ENCODE data around the gene OR4N2.
"Not testable (repeated sequence)": the region's sequence is repeated elsewhere in the genome, so short reads cannot be mapped to it uniquely, and the experiment has no call there.

The OR4N2 gene

GRCh38 chr14:19813171-19813920, 9.8 kb downstream of the OR4N2 start:
- H3K27ac Mint-ChIP-seq; H3K4me1 Mint-ChIP-seq (ENCODE audit: low read depth); H3K36me3 Mint-ChIP-seq (ENCODE audit: low read depth); intact Hi-C loops (cut with micrococcal nuclease); H3K27me3 Mint-ChIP-seq; H3K4me3 Mint-ChIP-seq; H3K9me3 Mint-ChIP-seq: not testable (repeated sequence)

DNA sequence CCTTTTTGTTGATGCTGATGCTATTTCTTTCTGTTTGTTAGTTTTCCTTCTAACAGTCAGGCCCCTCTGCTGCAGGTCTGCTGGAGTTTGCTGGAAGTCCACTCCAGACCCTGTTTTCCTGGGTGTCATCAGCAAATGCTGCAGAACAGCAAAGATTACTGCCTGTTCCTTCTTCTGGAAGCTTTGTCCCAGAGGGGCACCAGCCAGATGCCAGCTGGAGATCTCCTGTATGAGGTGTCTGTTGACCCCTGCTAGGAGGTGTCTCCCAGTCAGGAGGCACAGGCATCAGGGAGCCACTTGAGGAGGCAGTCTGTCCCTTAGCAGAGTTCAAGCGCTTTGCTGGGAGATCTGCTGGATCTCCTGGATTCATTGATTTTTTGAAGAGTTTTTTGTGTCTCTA, 16.3 kb downstream of the OR4N2 start:
- H3K4me3 Mint-ChIP-seq; H3K36me3 Mint-ChIP-seq (ENCODE audit: low read depth); H3K4me1 Mint-ChIP-seq (ENCODE audit: low read depth); H3K27ac Mint-ChIP-seq; H3K27me3 Mint-ChIP-seq; intact Hi-C loops (cut with micrococcal nuclease): not testable (repeated sequence)
- peaks cover 26% of the 10 kb centered on the region for H3K9me3 Mint-ChIP-seq

- H3K9me3 Mint-ChIP-seq, result peaks cover 26% of the 10 kb centered on the region
- H3K4me3 Mint-ChIP-seq; H3K4me1 Mint-ChIP-seq (ENCODE audit: low read depth); H3K27me3 Mint-ChIP-seq; H3K27ac Mint-ChIP-seq; H3K36me3 Mint-ChIP-seq (ENCODE audit: low read depth); intact Hi-C loops (cut with micrococcal nuclease): not testable (repeated sequence)
These were observed 17.4 kb downstream of the OR4N2 start for GRCh38 chr14:19821016-19821415.

- Mint-ChIP-seq H3K9me3 (peaks cover 26% of the 10 kb centered on the region), H3K4me3 (no peak overlapping the region), H3K4me1 (ENCODE audit: low read depth) (no peaks in the 10 kb centered on the region), H3K27ac (no peak overlapping the region), H3K36me3 (ENCODE audit: low read depth) (no peaks in the 10 kb centered on the region), H3K27me3 (no peaks in the 10 kb centered on the region)
- intact Hi-C loops (cut with micrococcal nuclease), result no loop called here
These were observed 19.6 kb downstream of the OR4N2 start for GRCh38 chr14:19823178-19823577.

GRCh38 chr14:19823765-19824164, 20.2 kb downstream of the OR4N2 start:
- intact Hi-C loops (cut with micrococcal nuclease), result no loop called here

GRCh38 chr14:19827626-19828244, 24.2 kb downstream of the OR4N2 start:
- H3K4me3 Mint-ChIP-seq; H3K27ac Mint-ChIP-seq; H3K27me3 Mint-ChIP-seq; H3K4me1 Mint-ChIP-seq (ENCODE audit: low read depth); H3K36me3 Mint-ChIP-seq (ENCODE audit: low read depth); H3K9me3 Mint-ChIP-seq; intact Hi-C loops (cut with micrococcal nuclease): not testable (repeated sequence)

More at GRCh38 chr14:19823765-19824164, 20.2 kb downstream of the OR4N2 start:
- Mint-ChIP-seq H3K9me3 (peaks cover 26% of the 10 kb centered on the region), H3K27me3 (no peaks in the 10 kb centered on the region), H3K4me1 (ENCODE audit: low read depth) (no peaks in the 10 kb centered on the region), H3K4me3 (no peak overlapping the region), H3K27ac (no peak overlapping the region), H3K36me3 (ENCODE audit: low read depth) (no peaks in the 10 kb centered on the region)

DNA sequence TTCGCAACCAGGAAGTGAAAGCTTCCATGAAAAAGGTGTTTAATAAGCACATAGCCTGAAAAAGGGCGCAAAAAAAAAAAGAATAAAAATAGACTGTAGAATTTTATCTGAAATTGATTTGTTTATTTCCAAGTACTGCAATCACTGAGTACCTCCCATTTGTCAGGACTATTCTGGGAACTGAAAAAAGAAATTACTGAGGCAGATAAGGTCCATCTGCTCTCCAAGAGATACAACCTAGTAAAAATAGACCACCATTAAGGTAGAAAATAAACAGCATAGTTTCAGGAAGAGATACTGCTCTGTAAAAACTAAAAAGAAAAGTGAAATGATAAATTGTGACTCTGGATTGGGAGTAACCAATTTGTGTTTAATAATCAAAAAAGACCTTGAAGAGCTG, 24.7 kb downstream of the OR4N2 start:
- Mint-ChIP-seq H3K9me3 (no peaks in the 10 kb centered on the region), H3K27ac (no peak overlapping the region), H3K4me3 (no peak overlapping the region), H3K4me1 (ENCODE audit: low read depth) (no peaks in the 10 kb centered on the region), H3K27me3 (no peaks in the 10 kb centered on the region), H3K36me3 (ENCODE audit: low read depth) (no peaks in the 10 kb centered on the region)
- intact Hi-C loops (cut with micrococcal nuclease), result no loop called here

DNA sequence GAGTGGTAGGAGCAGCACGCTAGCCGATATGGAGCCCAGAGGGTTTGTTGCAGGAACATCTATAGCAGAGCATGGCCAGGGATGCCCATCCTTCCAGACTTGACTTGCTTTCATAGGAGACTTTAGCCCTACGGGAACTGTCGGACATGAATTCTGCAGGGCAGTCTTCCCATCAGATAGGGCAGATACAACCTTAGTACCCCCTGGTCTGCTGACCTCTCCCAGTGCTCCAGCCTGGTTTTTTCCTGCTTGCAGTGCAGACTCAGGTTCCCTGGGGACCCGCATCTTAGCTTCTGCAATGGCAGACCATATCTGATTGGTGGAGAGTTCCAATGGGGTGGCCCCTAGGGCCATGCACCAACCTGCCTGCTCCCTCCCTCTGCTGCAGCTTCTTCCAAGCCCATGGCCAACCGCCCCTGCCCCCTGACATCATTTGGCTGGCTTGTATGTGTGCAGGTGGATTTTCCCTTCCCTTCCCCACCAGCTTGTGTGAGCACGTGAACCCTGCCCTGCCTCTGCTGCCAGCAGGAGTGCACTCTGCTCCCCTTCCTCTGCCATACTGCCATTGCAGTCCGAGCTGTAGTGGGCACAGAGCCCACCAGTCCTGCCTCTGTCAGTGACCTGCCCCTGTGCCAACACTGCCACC, 30.8 kb downstream of the OR4N2 start:
- H3K36me3 Mint-ChIP-seq (ENCODE audit: low read depth); intact Hi-C loops (cut with micrococcal nuclease); H3K27ac Mint-ChIP-seq; H3K4me3 Mint-ChIP-seq; H3K4me1 Mint-ChIP-seq (ENCODE audit: low read depth); H3K27me3 Mint-ChIP-seq; H3K9me3 Mint-ChIP-seq: not testable (repeated sequence)

GRCh38 chr14:19838433-19838832, 34.9 kb downstream of the OR4N2 start:
- H3K36me3 Mint-ChIP-seq (ENCODE audit: low read depth), result no peaks in the 10 kb centered on the region
- H3K27ac Mint-ChIP-seq, result no peak overlapping the region
- H3K4me3 Mint-ChIP-seq, result no peak overlapping the region
- intact Hi-C loops (cut with micrococcal nuclease), result no loop called here
- no peaks in the 10 kb centered on the region for H3K27me3 Mint-ChIP-seq
- H3K9me3 Mint-ChIP-seq, result no peaks in the 10 kb centered on the region
- no peaks in the 10 kb centered on the region for H3K4me1 Mint-ChIP-seq (ENCODE audit: low read depth)

GRCh38 chr14:19851365-19851764, 47.8 kb downstream of the OR4N2 start:
- Mint-ChIP-seq H3K4me1 (ENCODE audit: low read depth) (no peaks in the 10 kb centered on the region), H3K27me3 (no peaks in the 10 kb centered on the region), H3K36me3 (ENCODE audit: low read depth) (no peaks in the 10 kb centered on the region), H3K27ac (no peak overlapping the region), H3K9me3 (no peaks in the 10 kb centered on the region), H3K4me3 (no peak overlapping the region)
- intact Hi-C loops (cut with micrococcal nuclease), result no loop called here

DNA sequence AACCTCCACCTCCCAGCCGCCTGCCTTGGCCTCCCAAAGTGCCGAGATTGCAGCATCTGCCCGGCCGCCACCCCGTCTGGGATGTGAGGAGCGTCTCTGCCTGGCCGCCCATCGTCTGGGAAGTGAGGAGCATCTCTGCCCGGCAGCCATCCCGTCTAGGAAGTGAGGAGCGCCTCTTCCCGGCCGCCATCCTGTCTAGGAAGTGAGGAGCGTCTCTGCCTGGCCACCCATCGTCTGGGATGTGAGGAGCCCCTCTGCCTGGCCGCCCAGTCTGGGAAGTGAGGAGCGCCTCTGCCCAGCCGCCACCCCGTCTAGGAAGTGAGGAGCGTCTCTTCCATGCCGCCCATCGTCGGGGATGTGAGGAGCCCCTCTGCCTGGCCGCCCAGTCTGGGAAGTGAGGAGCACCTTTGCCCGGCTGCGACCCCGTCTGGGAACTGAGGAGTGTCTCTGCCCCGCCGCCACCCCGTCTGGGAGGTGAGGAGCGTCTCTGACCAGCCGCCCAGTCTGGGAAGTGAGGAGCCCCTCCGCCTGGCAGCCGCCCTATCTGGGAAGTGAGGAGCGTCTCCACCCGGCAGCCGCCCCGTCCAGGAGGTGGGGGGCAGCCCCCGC, 62.6 kb downstream of the OR4N2 start:
- H3K4me1 Mint-ChIP-seq (ENCODE audit: low read depth); H3K9me3 Mint-ChIP-seq; H3K27ac Mint-ChIP-seq; intact Hi-C loops (cut with micrococcal nuclease); H3K4me3 Mint-ChIP-seq; H3K27me3 Mint-ChIP-seq; H3K36me3 Mint-ChIP-seq (ENCODE audit: low read depth): not testable (repeated sequence)

DNA sequence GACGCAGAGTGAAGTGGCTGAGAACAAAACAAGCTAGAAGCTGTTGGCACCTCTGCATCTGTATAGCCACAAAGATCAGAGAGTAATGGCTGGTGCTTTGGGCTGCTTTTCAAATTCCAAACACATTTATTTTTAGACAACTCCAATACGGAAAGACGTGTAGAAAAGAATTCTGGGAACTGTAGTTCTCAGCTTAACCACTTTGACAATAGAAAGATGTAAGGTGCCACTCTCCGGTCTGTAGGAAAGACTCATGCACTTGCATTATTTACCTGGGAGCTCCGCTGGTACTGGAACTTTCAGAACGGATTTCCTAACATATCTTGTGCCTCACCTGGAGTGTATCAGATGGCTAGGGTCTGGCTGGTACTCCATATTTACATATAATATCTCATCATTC, 69.6 kb downstream of the OR4N2 start:
- Mint-ChIP-seq H3K36me3 (ENCODE audit: low read depth) (no peaks in the 10 kb centered on the region), H3K9me3 (no peaks in the 10 kb centered on the region), H3K4me3 (no peak overlapping the region), H3K4me1 (ENCODE audit: low read depth) (no peaks in the 10 kb centered on the region), H3K27me3 (no peaks in the 10 kb centered on the region), H3K27ac (no peak overlapping the region)
- intact Hi-C loops (cut with micrococcal nuclease), result no loop called here

GRCh38 chr14:19874842-19875241, 71.3 kb downstream of the OR4N2 start, which contains the start of gene OR4K2:
Gene OR4K2, plus strand, starts transcription at chr14:19875142. Its CDS starts 1,126 bp downstream, at chr14:19876268.
- Mint-ChIP-seq H3K9me3 (no peaks in the 10 kb centered on the region), H3K27me3 (no peaks in the 10 kb centered on the region), H3K4me1 (ENCODE audit: low read depth) (no peaks in the 10 kb centered on the region), H3K36me3 (ENCODE audit: low read depth) (no peaks in the 10 kb centered on the region), H3K4me3 (no peak within 1 kb of the TSS), H3K27ac (no peak within 1 kb of the TSS)
- intact Hi-C loops (cut with micrococcal nuclease), result no loop called here

GRCh38 chr14:19878029-19878642, 74.6 kb downstream of the OR4N2 start:
- no peaks in the 10 kb centered on the region for H3K9me3 Mint-ChIP-seq
- H3K27ac Mint-ChIP-seq, result no peak overlapping the region
- H3K36me3 Mint-ChIP-seq (ENCODE audit: low read depth), result no peaks in the 10 kb centered on the region
- intact Hi-C loops (cut with micrococcal nuclease), result no loop called here
- H3K4me1 Mint-ChIP-seq (ENCODE audit: low read depth), result no peaks in the 10 kb centered on the region
- no peaks in the 10 kb centered on the region for H3K27me3 Mint-ChIP-seq
- H3K4me3 Mint-ChIP-seq, result no peak overlapping the region
